ENCODE measurements around the gene ZSCAN2. TPM values are rescaled to one million over a fixed set of nuclear protein-coding genes. Genes with fewer than 3 reads are reported as not detected.
A peak's percentile ranks its signal among the peaks of the same experiment; 100 is the strongest.
"Not testable (repeated sequence)": the region's sequence is repeated elsewhere in the genome, so short reads cannot be mapped to it uniquely, and the experiment has no call there.

The ZSCAN2 gene
- total RNA-seq, 1 donor from 2014 or later = 10.1 TPM

- intact Hi-C loops (cut with micrococcal nuclease); H3K27ac Mint-ChIP-seq; H3K9me3 Mint-ChIP-seq; DNase-seq (ENCODE audit: low spot score); H3K4me3 Mint-ChIP-seq (ENCODE audit: low read depth); H3K36me3 Mint-ChIP-seq (ENCODE audit: low read depth); H3K4me1 Mint-ChIP-seq (ENCODE audit: low read depth): not testable (repeated sequence)
- H3K27me3 Mint-ChIP-seq (ENCODE audit: low read depth) = peaks cover 22% of the 10 kb centered on the region
These were observed 16.9 kb upstream of the ZSCAN2 start for GRCh38 chr15:84583921-84584320.

GRCh38 chr15:84586696-84587095, 14.1 kb upstream of the ZSCAN2 start:
- Mint-ChIP-seq H3K4me3 (ENCODE audit: low read depth) (no peak overlapping the region), H3K36me3 (ENCODE audit: low read depth) (no peaks in the 10 kb centered on the region), H3K4me1 (ENCODE audit: low read depth) (peaks cover 8% of the 10 kb centered on the region), H3K9me3 (peaks cover 6% of the 10 kb centered on the region), H3K27ac (no peak overlapping the region), H3K27me3 (ENCODE audit: low read depth) (peaks cover 26% of the 10 kb centered on the region)
- intact Hi-C loops (cut with micrococcal nuclease) = no loop called here
- no peak for DNase-seq (ENCODE audit: low spot score)

- intact Hi-C loops (cut with micrococcal nuclease) = loop anchor here (1.0 kb wide), 2 partner anchors 290 to 340 kb away; no protein-coding TSS in a partner anchor
- H3K9me3 Mint-ChIP-seq = no peaks in the 10 kb centered on the region
- DNase-seq (ENCODE audit: low spot score) = peak; percentile 77
- peak overlapping the region; percentile 27 for H3K4me3 Mint-ChIP-seq (ENCODE audit: low read depth)
- peaks cover 26% of the 10 kb centered on the region for H3K27me3 Mint-ChIP-seq (ENCODE audit: low read depth)
- H3K4me1 Mint-ChIP-seq (ENCODE audit: low read depth) = peaks cover 3% of the 10 kb centered on the region
- no peak overlapping the region for H3K27ac Mint-ChIP-seq
- no peaks in the 10 kb centered on the region for H3K36me3 Mint-ChIP-seq (ENCODE audit: low read depth)
These were observed 12.5 kb upstream of the ZSCAN2 start for GRCh38 chr15:84588053-84588874.

GRCh38 chr15:84590406-84590805, 10.4 kb upstream of the ZSCAN2 start:
- Mint-ChIP-seq H3K9me3 (no peaks in the 10 kb centered on the region), H3K36me3 (ENCODE audit: low read depth) (no peaks in the 10 kb centered on the region), H3K4me1 (ENCODE audit: low read depth) (peaks cover 6% of the 10 kb centered on the region), H3K4me3 (ENCODE audit: low read depth) (no peak overlapping the region), H3K27me3 (ENCODE audit: low read depth) (peaks cover 22% of the 10 kb centered on the region), H3K27ac (no peak overlapping the region)
- intact Hi-C loops (cut with micrococcal nuclease) = no loop called here
- DNase-seq (ENCODE audit: low spot score) = no peak

- Mint-ChIP-seq H3K36me3 (ENCODE audit: low read depth) (no peaks in the 10 kb centered on the region), H3K4me3 (ENCODE audit: low read depth) (no peak overlapping the region), H3K27me3 (ENCODE audit: low read depth) (peaks cover 14% of the 10 kb centered on the region), H3K9me3 (no peaks in the 10 kb centered on the region), H3K4me1 (ENCODE audit: low read depth) (peaks cover 6% of the 10 kb centered on the region), H3K27ac (no peak overlapping the region)
- DNase-seq (ENCODE audit: low spot score) = no peak
- intact Hi-C loops (cut with micrococcal nuclease) = no loop called here
These were observed 9.0 kb upstream of the ZSCAN2 start for GRCh38 chr15:84591815-84592214.

- Mint-ChIP-seq H3K4me1 (ENCODE audit: low read depth) (peaks cover 29% of the 10 kb centered on the region), H3K4me3 (ENCODE audit: low read depth) (no peak overlapping the region), H3K27me3 (ENCODE audit: low read depth) (peaks cover 11% of the 10 kb centered on the region), H3K36me3 (ENCODE audit: low read depth) (no peaks in the 10 kb centered on the region), H3K27ac (no peak overlapping the region), H3K9me3 (no peaks in the 10 kb centered on the region)
- intact Hi-C loops (cut with micrococcal nuclease) = no loop called here
- DNase-seq (ENCODE audit: low spot score) = no peak
These were observed 6.1 kb upstream of the ZSCAN2 start for GRCh38 chr15:84594617-84595290.

GRCh38 chr15:84595660-84596059, 5.1 kb upstream of the ZSCAN2 start:
- H3K27me3 Mint-ChIP-seq (ENCODE audit: low read depth) = peaks cover 11% of the 10 kb centered on the region
- H3K27ac Mint-ChIP-seq = no peak overlapping the region
- intact Hi-C loops (cut with micrococcal nuclease) = no loop called here
- no peak for DNase-seq (ENCODE audit: low spot score)
- peaks cover 32% of the 10 kb centered on the region for H3K4me1 Mint-ChIP-seq (ENCODE audit: low read depth)
- no peaks in the 10 kb centered on the region for H3K9me3 Mint-ChIP-seq
- no peaks in the 10 kb centered on the region for H3K36me3 Mint-ChIP-seq (ENCODE audit: low read depth)
- no peak overlapping the region for H3K4me3 Mint-ChIP-seq (ENCODE audit: low read depth)

- Mint-ChIP-seq H3K4me3 (ENCODE audit: low read depth) (no peak overlapping the region), H3K4me1 (ENCODE audit: low read depth) (peaks cover 32% of the 10 kb centered on the region), H3K9me3 (no peaks in the 10 kb centered on the region), H3K27me3 (ENCODE audit: low read depth) (peaks cover 6% of the 10 kb centered on the region), H3K27ac (no peak overlapping the region), H3K36me3 (ENCODE audit: low read depth) (no peaks in the 10 kb centered on the region)
- intact Hi-C loops (cut with micrococcal nuclease) = no loop called here
- DNase-seq (ENCODE audit: low spot score) = no peak
These were observed 3.5 kb upstream of the ZSCAN2 start for GRCh38 chr15:84597296-84597695.

- intact Hi-C loops (cut with micrococcal nuclease) = no loop called here
- Mint-ChIP-seq H3K9me3 (no peaks in the 10 kb centered on the region), H3K36me3 (ENCODE audit: low read depth) (no peaks in the 10 kb centered on the region), H3K27me3 (ENCODE audit: low read depth) (peaks cover 2% of the 10 kb centered on the region), H3K4me1 (ENCODE audit: low read depth) (peaks cover 36% of the 10 kb centered on the region), H3K27ac (peak overlapping the region; percentile 67), H3K4me3 (ENCODE audit: low read depth) (no peak overlapping the region)
- peak; percentile 26 for DNase-seq (ENCODE audit: low spot score)
These were observed 2.6 kb upstream of the ZSCAN2 start for GRCh38 chr15:84598250-84598649.

GRCh38 chr15:84598993-84599392, 1.8 kb upstream of the ZSCAN2 start:
- peak overlapping the region; percentile 60 for H3K4me3 Mint-ChIP-seq (ENCODE audit: low read depth)
- H3K27me3 Mint-ChIP-seq (ENCODE audit: low read depth) = peaks cover 1% of the 10 kb centered on the region
- H3K4me1 Mint-ChIP-seq (ENCODE audit: low read depth) = peaks cover 35% of the 10 kb centered on the region
- DNase-seq (ENCODE audit: low spot score) = peak; percentile 23
- peaks cover 5% of the 10 kb centered on the region for H3K36me3 Mint-ChIP-seq (ENCODE audit: low read depth)
- intact Hi-C loops (cut with micrococcal nuclease) = no loop called here
- H3K9me3 Mint-ChIP-seq = no peaks in the 10 kb centered on the region
- peak overlapping the region; percentile 67 for H3K27ac Mint-ChIP-seq

GRCh38 chr15:84599906-84600305, 903 bp upstream of the ZSCAN2 start:
- no peaks in the 10 kb centered on the region for H3K27me3 Mint-ChIP-seq (ENCODE audit: low read depth)
- no peak overlapping the region for H3K27ac Mint-ChIP-seq
- peaks cover 10% of the 10 kb centered on the region for H3K36me3 Mint-ChIP-seq (ENCODE audit: low read depth)
- peaks cover 37% of the 10 kb centered on the region for H3K4me1 Mint-ChIP-seq (ENCODE audit: low read depth)
- DNase-seq (ENCODE audit: low spot score) = no peak
- intact Hi-C loops (cut with micrococcal nuclease) = loop anchor here (1.0 to 5.0 kb wide), 4 partner anchors 31 to 381 kb away; partner anchors contain the start of genes PDE8A and WDR73
- H3K9me3 Mint-ChIP-seq = no peaks in the 10 kb centered on the region
- peak overlapping the region; percentile 60 for H3K4me3 Mint-ChIP-seq (ENCODE audit: low read depth)

GRCh38 chr15:84600331-84600686, 500 bp upstream of the ZSCAN2 start:
- Mint-ChIP-seq H3K27me3 (ENCODE audit: low read depth) (no peaks in the 10 kb centered on the region), H3K27ac (no peak overlapping the region), H3K4me1 (ENCODE audit: low read depth) (peaks cover 41% of the 10 kb centered on the region), H3K4me3 (ENCODE audit: low read depth) (peak overlapping the region; percentile 90), H3K9me3 (no peaks in the 10 kb centered on the region), H3K36me3 (ENCODE audit: low read depth) (peaks cover 13% of the 10 kb centered on the region)
- intact Hi-C loops (cut with micrococcal nuclease) = loop anchor here (1.0 to 5.0 kb wide), 4 partner anchors 31 to 380 kb away; partner anchors contain the start of genes PDE8A and WDR73
- DNase-seq (ENCODE audit: low spot score) = peak; percentile 53

GRCh38 chr15:84601555-84601838, 688 bp downstream of the ZSCAN2 start:
- Mint-ChIP-seq H3K4me3 (ENCODE audit: low read depth) (peak overlapping the region; percentile 90), H3K4me1 (ENCODE audit: low read depth) (peaks cover 48% of the 10 kb centered on the region), H3K27ac (no peak overlapping the region), H3K36me3 (ENCODE audit: low read depth) (peaks cover 24% of the 10 kb centered on the region), H3K27me3 (ENCODE audit: low read depth) (no peaks in the 10 kb centered on the region), H3K9me3 (no peaks in the 10 kb centered on the region)
- intact Hi-C loops (cut with micrococcal nuclease) = loop anchor here (2.0 to 5.0 kb wide), 2 partner anchors 161 to 379 kb away; partner anchors contain the start of gene PDE8A
- no peak for DNase-seq (ENCODE audit: low spot score)
